NCI-H2107 (cell line): ENCODE data around the gene CHMP6.

Source experiments
- DNase-seq: peaks from one replicate; lab custom pipeline; 2025; lab: John Stamatoyannopoulos, UW

Gene CHMP6

GRCh38 chr17:80992077-80992947 is 671 bp downstream of the CHMP6 start:
- DNase-seq: no peak

DNA sequence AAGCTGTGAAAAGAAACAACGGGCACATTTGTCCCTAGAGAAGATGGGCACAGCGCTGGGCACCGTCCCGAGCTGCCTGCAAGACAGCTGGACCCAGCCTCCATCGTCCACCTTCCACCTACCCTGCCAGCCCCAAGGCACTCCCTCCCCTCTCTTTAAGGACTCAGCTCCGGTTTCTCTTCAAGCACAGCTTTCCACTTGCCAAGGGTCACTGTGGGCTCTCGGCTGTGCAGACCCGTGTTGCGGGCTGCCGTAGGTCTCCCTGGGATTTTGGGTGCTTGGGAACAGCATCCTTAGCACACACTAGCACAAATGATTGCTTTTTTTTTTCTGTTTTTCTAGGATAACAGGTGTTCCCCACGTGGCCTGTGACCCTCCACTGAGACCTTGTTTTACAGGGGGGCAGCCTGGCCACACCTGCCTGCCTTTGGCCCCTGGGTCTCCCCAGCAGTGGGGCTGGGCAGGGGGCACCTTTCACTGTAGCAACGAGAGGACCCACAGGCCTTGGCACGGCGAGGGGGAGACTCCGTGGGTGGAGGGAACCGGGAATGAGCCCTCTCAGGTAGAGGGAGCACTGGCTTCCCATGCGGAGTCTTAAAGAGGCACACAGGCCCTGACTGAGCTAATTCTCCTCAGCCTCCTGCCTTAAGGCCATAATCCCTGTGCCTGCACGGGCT is 1.4 kb downstream of the CHMP6 start:
- no peak for DNase-seq

DNA sequence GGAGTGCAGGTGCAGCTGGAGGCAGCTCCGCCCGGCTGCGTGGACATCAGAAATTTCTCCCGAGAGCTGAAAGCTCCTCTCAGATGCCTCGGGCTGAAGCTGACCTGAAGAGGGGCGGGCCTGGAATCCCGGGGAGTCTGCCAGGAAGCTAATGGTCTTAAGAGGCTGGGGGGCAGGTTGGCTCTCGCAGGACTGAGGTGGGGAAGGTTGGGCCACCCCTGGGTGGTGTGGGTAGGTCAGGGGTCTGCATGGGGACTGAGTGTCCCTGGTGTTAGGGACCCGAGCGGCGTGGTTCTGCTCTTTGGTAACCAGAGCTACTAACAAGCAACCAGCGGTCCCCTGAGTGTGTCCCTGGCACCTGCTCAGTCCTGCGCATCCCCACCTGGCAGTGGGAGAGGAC is 3.5 kb downstream of the CHMP6 start:
- no peak for DNase-seq

DNA sequence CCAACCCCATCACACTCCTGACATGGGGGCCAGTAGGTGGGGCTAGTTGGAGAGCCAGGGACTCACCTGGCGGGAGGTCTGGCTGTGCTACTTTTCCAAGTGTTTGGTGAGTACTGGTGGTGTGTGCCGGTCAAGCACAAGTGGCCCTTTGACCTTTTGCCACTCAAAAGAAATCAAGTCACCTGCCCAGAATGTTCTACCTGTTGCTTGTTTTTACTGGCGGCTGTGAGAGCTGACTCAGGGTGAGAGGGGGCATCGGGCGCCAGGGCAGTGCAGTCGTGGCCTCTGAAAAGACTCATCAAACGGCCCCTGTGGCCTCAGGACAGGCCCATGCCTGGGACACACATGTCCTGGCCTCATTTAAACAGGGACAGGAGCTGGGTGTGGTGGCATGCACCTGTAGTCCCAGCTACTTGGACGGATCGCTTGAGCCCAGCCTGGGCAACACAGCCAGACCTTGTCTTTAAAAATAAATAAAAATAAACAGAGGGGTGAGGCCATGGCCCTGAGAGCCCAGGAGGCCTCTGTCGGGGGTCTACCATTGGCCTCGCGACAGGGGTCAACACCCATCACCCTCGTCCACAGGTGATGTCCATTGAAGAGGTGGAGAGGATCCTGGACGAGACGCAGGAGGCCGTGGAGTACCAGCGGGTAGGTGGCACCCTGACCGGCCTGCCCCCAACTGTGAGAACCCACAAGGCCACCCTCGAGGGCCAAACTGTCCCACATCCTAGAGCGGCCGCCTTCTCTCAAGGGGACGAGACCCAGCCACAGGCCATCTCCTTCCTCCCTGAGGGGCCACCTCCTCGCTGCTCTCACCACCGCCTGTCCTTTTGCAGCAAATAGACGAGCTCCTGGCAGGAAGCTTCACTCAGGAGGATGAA is 5.0 kb downstream of the CHMP6 start:
- DNase-seq: no peak

DNA sequence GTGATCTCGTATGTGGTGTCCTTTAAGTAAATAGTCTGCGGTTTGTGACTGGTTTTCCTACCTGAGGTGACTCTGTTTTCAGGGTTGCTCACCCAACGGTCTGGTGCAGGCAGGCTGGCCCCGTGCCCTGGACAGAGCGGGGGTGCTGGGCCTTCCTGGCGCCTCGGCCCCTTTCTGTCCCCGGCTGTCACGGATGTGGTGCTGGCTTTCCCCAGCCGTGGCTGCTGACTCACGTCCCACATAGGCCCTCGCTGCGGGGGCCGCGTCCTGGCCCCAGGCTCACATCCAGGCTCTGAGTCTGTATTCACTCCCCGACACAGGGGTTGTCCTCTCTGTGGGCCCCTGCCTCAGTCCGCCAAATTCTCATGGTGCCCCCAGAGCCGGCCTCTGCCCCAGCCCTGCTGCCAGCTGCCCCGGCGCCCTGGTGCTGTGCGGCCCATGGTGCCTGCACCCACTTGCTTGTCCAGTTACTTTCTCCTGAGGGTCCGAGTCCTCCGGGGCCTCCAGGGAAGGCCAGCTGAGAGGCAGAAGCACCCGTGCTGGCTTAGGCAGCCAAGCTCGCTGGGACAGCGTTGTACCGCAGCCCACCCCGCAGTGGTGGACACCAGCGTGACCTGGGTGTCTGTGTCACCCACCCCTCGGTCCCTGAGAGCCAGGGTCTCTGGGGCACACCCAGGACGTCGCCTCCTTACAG is 5.9 kb downstream of the CHMP6 start:
- DNase-seq: no peak

- DNase-seq: no peak
These were observed 6.6 kb downstream of the CHMP6 start for GRCh38 chr17:80998118-80998747.

DNA sequence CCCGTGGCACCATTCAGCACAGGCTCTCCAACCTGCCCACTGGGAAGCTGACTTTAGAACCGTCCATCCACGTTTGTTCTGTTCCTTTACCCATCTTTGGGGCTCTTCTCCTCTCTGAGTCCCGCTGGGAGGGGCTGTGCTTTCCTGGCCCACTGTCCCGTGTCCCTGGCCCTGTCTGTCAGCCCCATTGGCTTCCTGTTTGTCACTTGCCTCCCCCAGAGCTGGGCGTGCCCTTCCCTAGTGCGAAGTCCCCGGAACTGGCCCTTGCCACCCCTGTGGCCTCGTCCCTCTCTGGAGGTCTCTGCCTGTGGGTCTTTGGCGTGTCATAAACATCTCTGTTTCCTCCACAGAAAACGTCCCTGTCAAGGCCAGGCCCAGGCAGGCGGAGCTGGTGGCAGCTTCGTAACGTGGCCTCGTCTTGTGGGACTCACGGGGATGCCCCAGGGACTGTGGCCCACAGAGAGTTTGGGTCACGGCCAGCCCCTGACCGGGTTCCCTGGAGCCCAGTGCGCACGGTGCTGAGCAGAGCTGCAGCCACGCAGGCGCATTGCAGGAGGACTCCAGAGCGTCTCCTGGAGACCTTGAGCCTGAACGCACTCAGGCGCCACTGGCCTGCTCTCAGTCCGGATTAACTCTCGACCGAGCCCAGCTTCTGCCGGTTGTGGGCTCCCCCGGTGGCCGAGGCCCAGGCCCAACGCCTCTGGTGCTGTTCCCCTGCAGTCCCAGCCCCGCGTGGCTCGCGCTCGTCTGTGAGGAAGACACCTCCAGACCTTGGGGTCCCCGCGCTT is 7.3 kb downstream of the CHMP6 start:
- no peak for DNase-seq

- DNase-seq: no peak
These were observed 8.1 kb downstream of the CHMP6 start for GRCh38 chr17:80999536-81000333.

DNA sequence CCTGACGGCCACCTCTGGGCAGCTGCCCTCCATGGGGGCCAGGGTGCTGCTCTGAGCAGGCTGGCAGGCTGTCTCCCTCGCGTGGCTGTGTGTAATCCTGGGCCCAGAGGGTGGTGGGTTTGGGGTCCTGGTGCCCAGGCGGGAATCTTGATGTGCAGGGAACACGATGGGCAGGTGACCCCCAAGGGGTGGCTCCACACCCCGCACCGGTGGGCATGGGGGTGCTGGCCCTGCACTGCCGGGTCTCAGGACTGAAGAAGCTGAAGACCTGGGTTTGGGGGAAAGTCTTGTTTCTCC is 8.6 kb downstream of the CHMP6 start:
- no peak for DNase-seq

GRCh38 chr17:81000631-81001357 is 9.2 kb downstream of the CHMP6 start:
- DNase-seq: no peak

DNA sequence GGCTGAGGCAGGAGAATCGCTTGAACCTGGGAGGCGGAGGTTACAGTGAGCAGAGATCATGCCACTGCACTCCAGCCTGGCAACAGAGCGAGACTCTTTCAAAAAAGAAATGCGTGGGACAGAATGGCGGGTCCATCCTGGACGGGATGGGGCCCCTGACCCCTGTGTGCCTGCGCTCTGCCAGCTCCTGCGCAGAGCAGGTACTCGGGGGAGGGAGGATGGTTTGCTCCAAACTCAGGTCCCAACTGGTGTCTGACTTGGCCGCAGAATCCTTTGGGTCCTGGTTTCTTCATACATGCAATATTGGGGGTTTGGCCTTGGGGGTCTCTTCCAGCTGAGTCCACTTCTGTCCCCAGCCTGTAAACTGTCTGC is 10.4 kb downstream of the CHMP6 start:
- DNase-seq: no peak

GRCh38 chr17:81002409-81003361 is 11.0 kb downstream of the CHMP6 start:
- peak; percentile 52 for DNase-seq

- no peak for DNase-seq
These were observed 12.3 kb downstream of the CHMP6 start for GRCh38 chr17:81003711-81004475.

GRCh38 chr17:81006891-81007290 is 15.2 kb downstream of the CHMP6 start:
- no peak for DNase-seq

GRCh38 chr17:81008140-81008539 is 16.5 kb downstream of the CHMP6 start:
- DNase-seq: no peak

- DNase-seq: no peak
These were observed 17.5 kb downstream of the CHMP6 start for GRCh38 chr17:81009136-81009535.

DNA sequence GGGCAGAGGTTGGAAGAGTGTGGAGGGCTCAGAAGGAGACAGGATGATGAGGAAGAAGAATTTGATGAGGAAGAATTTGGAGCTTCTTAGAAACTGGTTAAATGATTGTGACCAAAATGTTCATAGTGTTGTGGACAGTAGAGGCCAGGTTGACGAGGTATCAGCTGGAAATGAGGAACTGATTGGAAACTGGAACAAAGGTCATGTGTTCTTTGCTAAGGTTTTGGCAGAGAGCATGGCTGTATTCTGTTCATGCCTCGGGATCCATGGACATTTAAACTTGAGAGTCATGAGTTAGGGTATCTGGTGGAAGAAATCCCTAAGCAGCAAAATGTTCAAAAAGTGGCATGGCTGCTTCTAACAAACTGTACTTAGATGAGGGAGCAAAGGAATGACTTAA is 19.3 kb downstream of the CHMP6 start:
- DNase-seq: no peak
